GM10847 (cell line): Measurements from ENCODE around the gene IQCN.

Experiments used
- POLR2A ChIP-seq: IDR thresholded peaks from 2 replicates; pipeline ENCODE4 v1.6.1; 2011; ENCODE audit not compliant: insufficient read length; ENCODE audit errors: extremely low read depth

Gene IQCN

GRCh38 chr19:18282021-18282787 is 8.0 kb upstream of the IQCN start:
- peak; percentile 37 for TF ChIP-seq POLR2A

GRCh38 chr19:18281082-18282020 is 7.1 kb upstream of the IQCN start, which contains the start of gene JUND:
TSS of gene JUND (minus strand) at chr19:18281622. CDS start at chr19:18281484, 138 bp downstream.
- TF ChIP-seq POLR2A = peak; percentile 99

GRCh38 chr19:18280247-18281081 is 6.2 kb upstream of the IQCN start:
- TF ChIP-seq POLR2A = peak; percentile 82

GRCh38 chr19:18279516-18280246 is 5.4 kb upstream of the IQCN start:
- no peak for TF ChIP-seq POLR2A

- no peak for TF ChIP-seq POLR2A
Measured at GRCh38 chr19:18279266-18279515, 4.9 kb upstream of the IQCN start.

GRCh38 chr19:18278521-18279265 is 4.4 kb upstream of the IQCN start:
- TF ChIP-seq POLR2A = no peak

GRCh38 chr19:18274781-18275356 is 617 bp upstream of the IQCN start:
- no peak for TF ChIP-seq POLR2A

GRCh38 chr19:18273561-18274218 is 562 bp downstream of the IQCN start:
- TF ChIP-seq POLR2A = no peak

- no peak for TF ChIP-seq POLR2A
Measured at GRCh38 chr19:18271433-18271841, 2.8 kb downstream of the IQCN start.

- TF ChIP-seq POLR2A = no peak
Measured at GRCh38 chr19:18270326-18270725, 3.9 kb downstream of the IQCN start.

- no peak for TF ChIP-seq POLR2A
Measured at GRCh38 chr19:18269070-18269723, 5.1 kb downstream of the IQCN start.

GRCh38 chr19:18266771-18267686 is 7.2 kb downstream of the IQCN start:
- TF ChIP-seq POLR2A = no peak
